Calu3 (cell line): ENCODE measurements around the gene CHAD. TPM values are rescaled to one million over a fixed set of nuclear protein-coding genes. Genes with fewer than 3 reads are reported as not detected.
A peak's percentile ranks its signal among the peaks of the same experiment; 100 is the strongest.

ENCODE experiments used
- BruUV-seq: library from RNA; stranded (reverse); fragments of 400-500 nt; replicated peaks from 2 replicates; lab custom pipeline; 2021; lab: Mats Ljungman, UMichigan
- CTCF ChIA-PET: fragments of 300-600 bp; sonication (Branson Sonifier 250); formaldehyde crosslinking; loops from one replicate; lab custom pipeline; 2022; ENCODE audit warnings: antibody characterized with exemption; lab: Charles Lee
- DNase-seq: peaks from one replicate; pipeline ENCODE4 v3.0.0; 2022
- H3K27ac Mint-ChIP-seq: one replicate; pipeline ENCODE4 v1.8.0; 2022; ENCODE audit warnings: mixed read lengths; ENCODE audit not compliant: unreplicated experiment
- H3K27me3 Mint-ChIP-seq: one replicate; pipeline ENCODE4 v1.8.0; 2022; ENCODE audit warnings: mixed read lengths; ENCODE audit not compliant: unreplicated experiment
- H3K36me3 Mint-ChIP-seq: one replicate; pipeline ENCODE4 v1.8.0; 2022; ENCODE audit warnings: mild to moderate bottlenecking, moderate library complexity, mixed read lengths; ENCODE audit not compliant: insufficient read depth, unreplicated experiment
- H3K4me1 Mint-ChIP-seq: one replicate; pipeline ENCODE4 v1.8.0; 2022; ENCODE audit warnings: mild to moderate bottlenecking, low read depth, mixed read lengths; ENCODE audit not compliant: unreplicated experiment
- H3K4me3 Mint-ChIP-seq: one replicate; pipeline ENCODE4 v1.8.0; 2022; ENCODE audit warnings: mild to moderate bottlenecking, low read depth, moderate library complexity, mixed read lengths; ENCODE audit not compliant: unreplicated experiment
- H3K9me3 Mint-ChIP-seq: one replicate; pipeline ENCODE4 v1.8.0; 2022; ENCODE audit warnings: low read depth, mixed read lengths; ENCODE audit not compliant: unreplicated experiment
- intact Hi-C: fragments of 100-400 bp; cut with micrococcal nuclease; formaldehyde crosslinking; loops from one replicate; pipeline ENCODE4 v1.10.0; 2022; ENCODE audit not compliant: unreplicated experiment
- total RNA-seq: library from RNA; stranded (reverse); gene quantifications from 2 replicates; pipeline ENCODE4 v1.2.3, GENCODE V29; 2022
- TF ChIP-seq, protein P1 (sequence below): fragments of 200-600 bp; IDR thresholded peaks from one replicate; pipeline ENCODE4 v1.8.0; 2022; ENCODE audit warnings: antibody characterized with exemption; ENCODE audit not compliant: unreplicated experiment

The CHAD gene
- total RNA-seq, 1 experiment from 2014 or later = not detected

DNA sequence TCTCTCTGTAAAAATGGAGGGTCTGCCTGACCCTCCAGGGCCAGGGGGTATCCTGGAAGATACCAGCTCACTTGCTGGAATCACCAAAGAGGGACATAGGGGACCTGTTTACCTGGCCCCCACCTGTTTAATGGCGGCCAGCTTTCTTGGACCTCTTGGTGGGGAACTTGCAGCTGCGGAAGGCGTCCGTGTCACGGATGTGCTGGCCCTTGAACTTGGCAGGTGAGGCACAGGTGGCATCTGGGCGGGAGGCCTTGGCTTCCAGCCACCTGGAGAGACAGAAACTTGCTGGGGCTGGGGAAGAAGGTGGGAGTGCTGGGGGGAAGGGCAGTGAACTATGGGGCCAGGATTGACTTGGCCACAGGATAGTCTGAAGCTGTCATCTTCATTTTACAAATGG is 3.5 kb downstream of the CHAD start:
- TF ChIP-seq, protein P1, sequence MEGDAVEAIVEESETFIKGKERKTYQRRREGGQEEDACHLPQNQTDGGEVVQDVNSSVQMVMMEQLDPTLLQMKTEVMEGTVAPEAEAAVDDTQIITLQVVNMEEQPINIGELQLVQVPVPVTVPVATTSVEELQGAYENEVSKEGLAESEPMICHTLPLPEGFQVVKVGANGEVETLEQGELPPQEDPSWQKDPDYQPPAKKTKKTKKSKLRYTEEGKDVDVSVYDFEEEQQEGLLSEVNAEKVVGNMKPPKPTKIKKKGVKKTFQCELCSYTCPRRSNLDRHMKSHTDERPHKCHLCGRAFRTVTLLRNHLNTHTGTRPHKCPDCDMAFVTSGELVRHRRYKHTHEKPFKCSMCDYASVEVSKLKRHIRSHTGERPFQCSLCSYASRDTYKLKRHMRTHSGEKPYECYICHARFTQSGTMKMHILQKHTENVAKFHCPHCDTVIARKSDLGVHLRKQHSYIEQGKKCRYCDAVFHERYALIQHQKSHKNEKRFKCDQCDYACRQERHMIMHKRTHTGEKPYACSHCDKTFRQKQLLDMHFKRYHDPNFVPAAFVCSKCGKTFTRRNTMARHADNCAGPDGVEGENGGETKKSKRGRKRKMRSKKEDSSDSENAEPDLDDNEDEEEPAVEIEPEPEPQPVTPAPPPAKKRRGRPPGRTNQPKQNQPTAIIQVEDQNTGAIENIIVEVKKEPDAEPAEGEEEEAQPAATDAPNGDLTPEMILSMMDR = no peak
- Mint-ChIP-seq H3K27me3 (no peaks in the 10 kb centered on the region), H3K4me3 (no peak overlapping the region), H3K9me3 (no peaks in the 10 kb centered on the region), H3K27ac (peak overlapping the region; percentile 25), H3K4me1 (peaks cover 9% of the 10 kb centered on the region), H3K36me3 (peaks cover 48% of the 10 kb centered on the region)
- intact Hi-C loops = no loop called here
- no TSS peak for BruUV-seq
- CTCF ChIA-PET = no interaction called here
- no peak for DNase-seq

DNA sequence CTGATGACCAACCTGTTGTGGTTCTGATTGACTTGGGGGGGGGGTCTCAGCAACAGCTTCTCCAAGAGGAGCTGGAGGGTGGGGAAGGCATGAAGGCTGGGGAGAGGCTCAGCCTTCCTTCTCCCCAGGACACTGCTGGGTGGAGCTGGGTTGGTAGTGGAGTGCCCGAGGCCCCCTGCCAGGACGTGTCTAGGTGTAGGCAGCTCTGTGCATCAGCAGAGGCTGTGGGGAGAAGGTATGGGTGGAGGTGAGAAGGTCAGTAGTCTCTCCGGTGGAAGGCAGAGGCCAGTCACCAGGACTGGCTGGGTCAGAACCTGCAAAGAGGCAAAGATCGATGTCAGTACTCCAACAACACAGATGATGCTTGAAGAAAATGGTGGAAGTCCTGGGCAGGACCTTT is 3.9 kb downstream of the CHAD start:
- BruUV-seq = no TSS peak
- Mint-ChIP-seq H3K27me3 (no peaks in the 10 kb centered on the region), H3K4me1 (peaks cover 9% of the 10 kb centered on the region), H3K36me3 (peaks cover 44% of the 10 kb centered on the region), H3K9me3 (no peaks in the 10 kb centered on the region), H3K27ac (peak overlapping the region; percentile 25), H3K4me3 (no peak overlapping the region)
- intact Hi-C loops = no loop called here
- DNase-seq = no peak
- TF ChIP-seq, protein P1 = no peak
- CTCF ChIA-PET = no interaction called here

DNA sequence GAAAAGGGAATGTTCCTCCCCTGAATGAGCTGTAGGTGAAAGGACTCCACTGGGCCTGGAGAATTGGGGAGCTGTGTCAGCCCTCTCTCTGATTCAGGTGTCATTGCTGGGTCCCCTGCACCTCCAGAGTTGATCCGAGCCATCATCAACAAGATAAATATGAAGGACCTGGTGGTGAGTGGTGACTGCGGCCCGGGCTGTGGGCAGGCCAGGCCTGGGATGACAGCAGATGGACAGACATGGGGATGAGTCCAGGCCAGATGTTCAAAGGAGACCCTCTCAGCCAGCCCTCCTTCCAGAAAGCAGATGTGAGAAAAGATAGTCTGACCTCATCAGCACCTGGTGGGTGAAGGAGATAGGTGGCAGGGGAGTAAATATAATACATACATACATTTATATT is 4.6 kb downstream of the CHAD start:
- no TSS peak for BruUV-seq
- H3K27me3 Mint-ChIP-seq = no peaks in the 10 kb centered on the region
- H3K4me3 Mint-ChIP-seq = no peak overlapping the region
- CTCF ChIA-PET = no interaction called here
- intact Hi-C loops = no loop called here
- TF ChIP-seq, protein P1 = no peak
- H3K9me3 Mint-ChIP-seq = no peaks in the 10 kb centered on the region
- H3K36me3 Mint-ChIP-seq = peaks cover 43% of the 10 kb centered on the region
- H3K27ac Mint-ChIP-seq = no peak overlapping the region
- no peak for DNase-seq
- peaks cover 11% of the 10 kb centered on the region for H3K4me1 Mint-ChIP-seq

DNA sequence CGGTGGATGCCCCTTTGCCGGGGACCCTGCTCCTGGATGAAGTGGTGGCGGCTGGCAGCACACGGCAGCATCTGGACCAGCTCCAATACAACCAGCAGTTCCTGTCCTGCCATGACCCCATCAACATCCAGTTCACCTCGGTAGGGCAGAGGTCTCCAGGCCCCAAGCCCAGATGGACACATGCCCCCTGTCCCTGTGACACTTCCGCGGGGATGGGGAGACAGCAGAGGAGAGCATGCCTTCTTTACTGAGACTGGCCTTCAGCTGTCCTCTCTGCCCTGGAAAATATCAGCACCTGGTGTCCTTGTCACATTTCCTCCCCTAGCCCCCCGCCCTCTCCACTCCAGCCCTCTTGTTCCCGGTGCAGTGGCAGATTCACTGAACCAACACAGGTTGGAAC is 6.2 kb downstream of the CHAD start:
- no TSS peak for BruUV-seq
- H3K4me1 Mint-ChIP-seq = peaks cover 23% of the 10 kb centered on the region
- no peak overlapping the region for H3K27ac Mint-ChIP-seq
- no peaks in the 10 kb centered on the region for H3K27me3 Mint-ChIP-seq
- H3K36me3 Mint-ChIP-seq = peaks cover 38% of the 10 kb centered on the region
- DNase-seq = no peak
- CTCF ChIA-PET = no interaction called here
- intact Hi-C loops = no loop called here
- no peak overlapping the region for H3K4me3 Mint-ChIP-seq
- TF ChIP-seq, protein P1 = no peak
- no peaks in the 10 kb centered on the region for H3K9me3 Mint-ChIP-seq
